Type B pancreatic cell (in vitro differentiated cells): Measurements from ENCODE around the gene HECW1. TPM values are rescaled to one million over a fixed set of nuclear protein-coding genes. Genes with fewer than 3 reads are reported as not detected.
A peak's percentile ranks its signal among the peaks of the same experiment; 100 is the strongest.

Experiments used
- DNase-seq: peaks from one replicate; pipeline ENCODE4 v3.0.0; 2021; ENCODE audit warnings: mixed read lengths; ENCODE audit not compliant: unreplicated experiment; ENCODE audit errors: extremely low spot score
- H3K27ac Mint-ChIP-seq: 2 replicates; pipeline ENCODE4 v1.8.0; 2021; ENCODE audit warnings: mild to moderate bottlenecking, mixed read lengths
- H3K27me3 Mint-ChIP-seq: 2 replicates; pipeline ENCODE4 v1.8.0; 2021; ENCODE audit warnings: mixed read lengths
- H3K36me3 Mint-ChIP-seq: 2 replicates; pipeline ENCODE4 v1.8.0; 2021; ENCODE audit warnings: mixed read lengths
- H3K4me1 Mint-ChIP-seq: one replicate; pipeline ENCODE4 v1.8.0; 2021; ENCODE audit warnings: mixed read lengths; ENCODE audit not compliant: unreplicated experiment
- H3K4me3 Mint-ChIP-seq: 2 replicates; pipeline ENCODE4 v1.8.0; 2021; ENCODE audit warnings: mild to moderate bottlenecking, mixed read lengths
- H3K9me3 Mint-ChIP-seq: 2 replicates; pipeline ENCODE4 v1.8.0; 2021; ENCODE audit warnings: mixed read lengths
- total RNA-seq: library from RNA; stranded (reverse); gene quantifications from 2 replicates; pipeline ENCODE4 v1.2.1, GENCODE V29; 2021; ENCODE audit warnings: low replicate concordance
- TF ChIP-seq, protein P1 (sequence below): fragments of 200-600 bp; sonication (generic); conservative IDR thresholded peaks from 2 replicates; pipeline ENCODE4 v1.5.0; 2021; ENCODE audit warnings: antibody characterized with exemption, mild to moderate bottlenecking

The HECW1 gene
- total RNA-seq, 1 donor from 2014 or later: 1.4 TPM

DNA sequence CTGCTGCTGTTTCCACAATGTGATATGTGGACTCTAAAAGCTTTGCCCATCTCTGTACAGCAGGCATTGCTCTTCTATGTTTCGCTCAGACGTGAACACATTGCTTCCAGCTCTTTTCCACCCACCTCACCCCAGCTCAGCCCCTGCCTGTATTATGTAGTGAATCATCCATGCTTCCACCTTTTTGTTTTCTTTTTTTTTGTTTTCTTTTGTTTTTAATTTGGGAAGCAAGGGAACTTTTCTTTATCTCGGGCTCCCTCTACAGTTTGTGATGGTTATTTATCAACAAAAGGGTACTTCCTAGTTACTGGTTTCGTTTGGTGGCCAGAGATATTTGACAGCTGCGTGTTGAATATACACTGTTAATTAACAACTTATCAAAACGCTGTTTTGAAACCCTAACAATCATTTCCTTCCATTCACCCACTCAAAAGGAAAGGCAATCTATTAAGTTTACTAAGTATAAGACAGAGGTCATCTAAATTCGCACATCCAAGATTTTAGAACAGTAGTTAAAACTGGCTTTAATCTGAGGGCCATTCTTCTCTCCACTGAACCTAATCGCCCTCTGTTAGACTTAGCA lies 342.6 kb downstream of the HECW1 start:
- H3K9me3 Mint-ChIP-seq: no peaks in the 10 kb centered on the region
- H3K4me3 Mint-ChIP-seq: no peak overlapping the region
- H3K27ac Mint-ChIP-seq: peak overlapping the region; percentile 9
- H3K36me3 Mint-ChIP-seq: no peaks in the 10 kb centered on the region
- peaks cover 10% of the 10 kb centered on the region for H3K27me3 Mint-ChIP-seq
- TF ChIP-seq, protein P1, sequence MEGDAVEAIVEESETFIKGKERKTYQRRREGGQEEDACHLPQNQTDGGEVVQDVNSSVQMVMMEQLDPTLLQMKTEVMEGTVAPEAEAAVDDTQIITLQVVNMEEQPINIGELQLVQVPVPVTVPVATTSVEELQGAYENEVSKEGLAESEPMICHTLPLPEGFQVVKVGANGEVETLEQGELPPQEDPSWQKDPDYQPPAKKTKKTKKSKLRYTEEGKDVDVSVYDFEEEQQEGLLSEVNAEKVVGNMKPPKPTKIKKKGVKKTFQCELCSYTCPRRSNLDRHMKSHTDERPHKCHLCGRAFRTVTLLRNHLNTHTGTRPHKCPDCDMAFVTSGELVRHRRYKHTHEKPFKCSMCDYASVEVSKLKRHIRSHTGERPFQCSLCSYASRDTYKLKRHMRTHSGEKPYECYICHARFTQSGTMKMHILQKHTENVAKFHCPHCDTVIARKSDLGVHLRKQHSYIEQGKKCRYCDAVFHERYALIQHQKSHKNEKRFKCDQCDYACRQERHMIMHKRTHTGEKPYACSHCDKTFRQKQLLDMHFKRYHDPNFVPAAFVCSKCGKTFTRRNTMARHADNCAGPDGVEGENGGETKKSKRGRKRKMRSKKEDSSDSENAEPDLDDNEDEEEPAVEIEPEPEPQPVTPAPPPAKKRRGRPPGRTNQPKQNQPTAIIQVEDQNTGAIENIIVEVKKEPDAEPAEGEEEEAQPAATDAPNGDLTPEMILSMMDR: peak; percentile 79
- peaks cover 9% of the 10 kb centered on the region for H3K4me1 Mint-ChIP-seq
- DNase-seq: no peak

DNA sequence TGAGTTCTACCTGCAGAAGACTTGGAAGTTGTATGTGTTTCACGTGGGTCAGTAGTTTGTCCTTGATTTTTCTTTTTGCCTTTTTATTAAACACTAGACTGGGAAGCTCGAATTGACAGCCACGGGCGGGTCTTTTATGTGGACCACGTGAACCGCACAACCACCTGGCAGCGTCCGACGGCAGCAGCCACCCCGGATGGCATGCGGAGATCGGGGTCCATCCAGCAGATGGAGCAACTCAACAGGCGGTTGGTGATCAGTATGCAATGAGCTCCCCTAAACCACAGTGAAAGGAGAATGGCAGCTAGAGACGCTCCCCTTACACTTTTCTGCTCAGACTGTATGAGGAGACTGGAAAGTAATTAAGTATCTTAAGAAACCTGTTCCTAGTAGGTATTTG lies 343.8 kb downstream of the HECW1 start:
- DNase-seq: no peak
- TF ChIP-seq, protein P1: no peak
- peaks cover 9% of the 10 kb centered on the region for H3K4me1 Mint-ChIP-seq
- peaks cover 10% of the 10 kb centered on the region for H3K27me3 Mint-ChIP-seq
- no peak overlapping the region for H3K4me3 Mint-ChIP-seq
- H3K27ac Mint-ChIP-seq: no peak overlapping the region
- H3K36me3 Mint-ChIP-seq: no peaks in the 10 kb centered on the region
- H3K9me3 Mint-ChIP-seq: no peaks in the 10 kb centered on the region

DNA sequence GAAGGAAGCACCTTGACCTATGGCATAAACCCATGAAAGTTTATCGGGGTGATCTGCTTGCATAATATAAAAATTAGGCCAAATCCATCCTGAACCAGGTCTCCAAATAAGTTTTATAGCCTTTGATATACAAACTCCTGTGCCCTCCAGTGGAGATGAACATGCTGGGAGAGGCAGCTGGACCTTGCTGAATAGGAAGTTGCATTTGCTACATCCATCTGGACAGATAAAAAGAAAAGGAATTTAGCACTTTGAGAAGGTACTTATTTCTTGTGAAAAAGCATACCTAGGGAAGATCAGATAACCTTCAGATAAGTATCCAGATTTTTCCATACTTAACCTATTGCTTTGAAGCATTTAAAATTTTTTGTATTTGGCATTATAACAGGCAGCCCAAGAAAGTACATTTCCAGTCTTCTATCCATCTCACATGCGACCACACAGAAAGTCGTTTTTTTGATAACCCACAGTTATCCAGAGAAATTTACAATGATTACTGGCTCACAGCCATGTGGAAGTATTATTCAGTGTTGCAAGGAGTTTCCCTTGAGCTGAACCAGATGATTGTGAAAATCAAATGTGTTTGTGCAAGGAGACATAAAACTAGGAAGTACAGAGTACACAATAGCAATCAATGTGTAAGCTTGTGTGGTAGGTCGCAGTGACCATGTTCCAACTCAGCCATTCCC lies 346.0 kb downstream of the HECW1 start:
- DNase-seq: no peak
- H3K36me3 Mint-ChIP-seq: no peaks in the 10 kb centered on the region
- no peaks in the 10 kb centered on the region for H3K9me3 Mint-ChIP-seq
- H3K27me3 Mint-ChIP-seq: peaks cover 18% of the 10 kb centered on the region
- TF ChIP-seq, protein P1: no peak
- no peak overlapping the region for H3K27ac Mint-ChIP-seq
- H3K4me3 Mint-ChIP-seq: no peak overlapping the region
- H3K4me1 Mint-ChIP-seq: peaks cover 9% of the 10 kb centered on the region

DNA sequence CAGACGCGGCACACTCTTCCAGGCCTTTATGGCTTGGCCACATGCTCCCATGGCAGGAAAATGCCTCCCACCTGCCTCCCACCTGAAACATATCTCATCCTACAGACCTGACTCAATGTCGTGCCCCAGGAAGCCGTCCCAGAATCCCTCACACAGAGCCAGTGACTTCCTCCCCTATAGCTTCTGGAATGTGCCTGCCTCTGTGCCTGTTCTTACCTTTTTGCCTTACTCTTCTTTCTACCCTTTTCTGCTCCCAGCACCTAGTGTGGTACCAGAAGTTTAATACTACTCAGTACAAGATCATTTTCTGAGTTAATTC lies 346.5 kb downstream of the HECW1 start:
- Mint-ChIP-seq H3K27ac (no peak overlapping the region), H3K4me3 (no peak overlapping the region), H3K9me3 (no peaks in the 10 kb centered on the region), H3K36me3 (no peaks in the 10 kb centered on the region), H3K4me1 (peaks cover 9% of the 10 kb centered on the region), H3K27me3 (peaks cover 22% of the 10 kb centered on the region)
- TF ChIP-seq, protein P1: no peak
- no peak for DNase-seq

DNA sequence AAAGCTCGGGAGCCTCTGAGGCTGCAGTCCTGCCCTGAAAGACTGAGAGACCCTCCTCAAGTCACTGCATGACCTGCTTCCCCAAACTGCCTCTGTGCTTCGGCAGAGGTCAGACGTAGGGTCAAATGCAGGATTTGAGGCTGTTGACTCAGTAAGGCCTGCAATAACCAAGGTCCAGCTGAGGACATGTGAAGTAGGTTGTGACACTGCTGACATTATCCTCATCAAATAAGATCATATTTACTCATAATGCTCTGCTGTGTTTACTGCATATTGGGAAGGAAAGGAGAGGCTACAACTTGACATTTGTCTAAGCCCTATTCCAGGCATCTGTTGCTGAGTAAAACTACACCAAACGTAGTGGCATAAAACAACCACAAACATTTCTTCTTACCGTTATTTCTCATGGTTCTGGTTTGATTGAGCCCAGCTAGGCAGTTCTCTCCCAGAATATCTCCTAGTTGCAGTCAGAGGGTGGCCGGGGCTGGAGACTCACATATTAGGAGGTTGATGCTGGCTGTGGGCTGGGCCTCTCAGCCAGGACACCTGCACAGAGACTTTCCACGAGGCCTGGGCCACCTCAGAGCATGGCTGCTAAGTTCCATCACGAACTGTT lies 348.4 kb downstream of the HECW1 start:
- no peak for DNase-seq
- peaks cover 18% of the 10 kb centered on the region for H3K27me3 Mint-ChIP-seq
- H3K4me1 Mint-ChIP-seq: peaks cover 9% of the 10 kb centered on the region
- TF ChIP-seq, protein P1: no peak
- H3K9me3 Mint-ChIP-seq: no peaks in the 10 kb centered on the region
- no peaks in the 10 kb centered on the region for H3K36me3 Mint-ChIP-seq
- no peak overlapping the region for H3K4me3 Mint-ChIP-seq
- no peak overlapping the region for H3K27ac Mint-ChIP-seq
